Urinary bladder (tissue), 4 donors: Measurements from ENCODE around the gene CRABP1. TPM values are rescaled to one million over a fixed set of nuclear protein-coding genes. Genes with fewer than 3 reads are reported as not detected.

Experiments used
- DNase-seq: peaks from one replicate; pipeline ENCODE4 v3.0.0-alpha.2; 2015; ENCODE audit errors: extremely low spot score
- H3K27ac ChIP-seq: one replicate; pipeline ENCODE4 v1.5.1; 2013; ENCODE audit warnings: low read depth, mild to moderate bottlenecking, moderate library complexity
- H3K36me3 ChIP-seq: one replicate; pipeline ENCODE4 v1.6.1; 2013; ENCODE audit warnings: mild to moderate bottlenecking, moderate library complexity; ENCODE audit not compliant: insufficient read depth
- H3K4me1 ChIP-seq: one replicate; pipeline ENCODE4 v1.6.1; 2013; ENCODE audit warnings: mild to moderate bottlenecking, moderate library complexity; ENCODE audit not compliant: insufficient read depth
- H3K4me3 ChIP-seq: one replicate; pipeline ENCODE4 v1.5.1; 2013; ENCODE audit warnings: low read depth, low read length
- WGBS: extraction: QIAGEN DNeasy Blood & Tissue Kit; methylation state at CpG from one replicate; pipeline ENCODE4 v1.1.7; 2013; 5-methylcytosine and 5-hydroxymethylcytosine counted together
- polyA plus RNA-seq: library from polyadenylated mRNA; stranded (reverse); fragments of 200-250 nt; gene quantifications from one replicate; pipeline ENCODE4 v1.2.3, GENCODE V29; 2013
- total RNA-seq: library from RNA; depleted of rRNA; stranded (reverse); fragments of >200 nt; gene quantifications from one replicate; pipeline ENCODE4 v1.2.3, GENCODE V29; 2014
- donor health status: healthy with polysubstance abuse.
- donor health status: healthy.

CRABP1 gene
- total and polyA plus RNA-seq, 2 donors, result 0.20 to 5.9 TPM

- Histone ChIP-seq H3K36me3 (no peaks in the 10 kb centered on the region), H3K27ac (no peak overlapping the region), H3K4me1 (no peaks in the 10 kb centered on the region), H3K4me3 (no peak overlapping the region)
- DNase-seq, result no peak
- WGBS, result 79% methylated on average over 3 of the region's 3 CpGs
These were observed 28.9 kb upstream of the CRABP1 start for GRCh38 chr15:78311292-78311691.

- Histone ChIP-seq H3K4me3 (no peak overlapping the region), H3K36me3 (no peaks in the 10 kb centered on the region), H3K4me1 (no peaks in the 10 kb centered on the region), H3K27ac (no peak overlapping the region)
- WGBS, result 65% methylated on average over 4 of the region's 4 CpGs
- DNase-seq, result no peak
These were observed 27.6 kb upstream of the CRABP1 start for GRCh38 chr15:78312536-78312935.

- DNase-seq, result no peak
- Histone ChIP-seq H3K36me3 (no peaks in the 10 kb centered on the region), H3K4me1 (no peaks in the 10 kb centered on the region), H3K27ac (no peak overlapping the region), H3K4me3 (no peak overlapping the region)
- 74% methylated on average over 5 of the region's 5 CpGs for WGBS
These were observed 27.2 kb upstream of the CRABP1 start for GRCh38 chr15:78312957-78313356.

GRCh38 chr15:78313383-78313782 lies 26.8 kb upstream of the CRABP1 start:
- Histone ChIP-seq H3K27ac (no peak overlapping the region), H3K4me3 (no peak overlapping the region), H3K36me3 (no peaks in the 10 kb centered on the region), H3K4me1 (no peaks in the 10 kb centered on the region)
- DNase-seq, result no peak
- WGBS, result 80% methylated on average over 8 of the region's 8 CpGs

- Histone ChIP-seq H3K4me3 (no peak overlapping the region), H3K27ac (no peak overlapping the region), H3K36me3 (no peaks in the 10 kb centered on the region), H3K4me1 (no peaks in the 10 kb centered on the region)
- WGBS, result 84% methylated on average over 7 of the region's 7 CpGs
- DNase-seq, result no peak
These were observed 26.0 kb upstream of the CRABP1 start for GRCh38 chr15:78314181-78314581.

- DNase-seq, result no peak
- Histone ChIP-seq H3K36me3 (no peaks in the 10 kb centered on the region), H3K27ac (no peak overlapping the region), H3K4me1 (no peaks in the 10 kb centered on the region), H3K4me3 (no peak overlapping the region)
- 76% methylated on average over 7 of the region's 7 CpGs for WGBS
These were observed 24.4 kb upstream of the CRABP1 start for GRCh38 chr15:78315686-78316282.

GRCh38 chr15:78316283-78317083 lies 23.7 kb upstream of the CRABP1 start:
- no peak overlapping the region for H3K4me3 ChIP-seq
- 48% methylated on average over 17 of the region's 17 CpGs for WGBS
- H3K27ac ChIP-seq, result no peak overlapping the region
- no peaks in the 10 kb centered on the region for H3K4me1 ChIP-seq
- peak; percentile 47 for DNase-seq
- H3K36me3 ChIP-seq, result no peaks in the 10 kb centered on the region

- Histone ChIP-seq H3K27ac (no peak overlapping the region), H3K4me3 (no peak overlapping the region), H3K36me3 (no peaks in the 10 kb centered on the region), H3K4me1 (no peaks in the 10 kb centered on the region)
- no peak for DNase-seq
- WGBS, result 63% methylated on average over 8 of the region's 8 CpGs
These were observed 22.9 kb upstream of the CRABP1 start for GRCh38 chr15:78317145-78317836.

GRCh38 chr15:78319588-78319987 lies 20.6 kb upstream of the CRABP1 start:
- H3K4me1 ChIP-seq, result no peaks in the 10 kb centered on the region
- no peak overlapping the region for H3K27ac ChIP-seq
- H3K4me3 ChIP-seq, result no peak overlapping the region
- no peak for DNase-seq
- H3K36me3 ChIP-seq, result no peaks in the 10 kb centered on the region
- WGBS, result 85% methylated on average over 10 of the region's 10 CpGs

- Histone ChIP-seq H3K36me3 (no peaks in the 10 kb centered on the region), H3K27ac (no peak overlapping the region), H3K4me1 (no peaks in the 10 kb centered on the region), H3K4me3 (no peak overlapping the region)
- DNase-seq, result no peak
- WGBS, result 97% methylated on average over 5 of the region's 5 CpGs
These were observed 20.0 kb upstream of the CRABP1 start for GRCh38 chr15:78320183-78320582.

- H3K4me3 ChIP-seq, result no peak overlapping the region
- no peak for DNase-seq
- no peaks in the 10 kb centered on the region for H3K4me1 ChIP-seq
- H3K27ac ChIP-seq, result no peak overlapping the region
- no peaks in the 10 kb centered on the region for H3K36me3 ChIP-seq
- WGBS, result 76% methylated on average over 17 of the region's 17 CpGs
These were observed 19.0 kb upstream of the CRABP1 start for GRCh38 chr15:78321041-78321570.

GRCh38 chr15:78321786-78322185 lies 18.4 kb upstream of the CRABP1 start:
- no peaks in the 10 kb centered on the region for H3K4me1 ChIP-seq
- no peak overlapping the region for H3K4me3 ChIP-seq
- H3K27ac ChIP-seq, result no peak overlapping the region
- DNase-seq, result no peak
- 83% methylated on average over 4 of the region's 4 CpGs for WGBS
- H3K36me3 ChIP-seq, result no peaks in the 10 kb centered on the region

- H3K36me3 ChIP-seq, result no peaks in the 10 kb centered on the region
- DNase-seq, result no peak
- 48% methylated on average over 15 of the region's 15 CpGs for WGBS
These were observed 17.9 kb upstream of the CRABP1 start for GRCh38 chr15:78322243-78322642.

More at GRCh38 chr15:78322243-78322642, 17.9 kb upstream of the CRABP1 start:
- Histone ChIP-seq H3K27ac (no peak overlapping the region), H3K4me1 (no peaks in the 10 kb centered on the region), H3K4me3 (no peak overlapping the region)
